Parathyroid adenoma (tissue), 2 donors: Measurements from ENCODE around the gene TMEM208.

ENCODE experiments used
- H2AFZ ChIP-seq: fragments of 300-600 bp; sonication (generic); one replicate; pipeline ENCODE4 v1.7.0; 2017; ENCODE audit warnings: antibody characterized with exemption, mild to moderate bottlenecking
- H3K27ac ChIP-seq: fragments of 300-600 bp; sonication (generic); one replicate; pipeline ENCODE4 v1.7.0; 2017
- H3K27me3 ChIP-seq: fragments of 300-600 bp; sonication (generic); one replicate; pipeline ENCODE4 v1.7.0; 2017; ENCODE audit warnings: low read length; ENCODE audit not compliant: control insufficient read depth, insufficient read depth
- H3K36me3 ChIP-seq: fragments of 300-600 bp; sonication (generic); one replicate; pipeline ENCODE4 v1.7.0; 2017; ENCODE audit warnings: low read length; ENCODE audit not compliant: control insufficient read depth, insufficient read depth
- H3K4me1 ChIP-seq: fragments of 300-600 bp; sonication (generic); one replicate; pipeline ENCODE4 v1.7.0; 2017; ENCODE audit warnings: control low read depth
- H3K4me2 ChIP-seq: fragments of 300-600 bp; sonication (generic); one replicate; pipeline ENCODE4 v1.7.0; 2017; ENCODE audit warnings: low read length
- H3K4me3 ChIP-seq: fragments of 300-600 bp; sonication (generic); one replicate; pipeline ENCODE4 v1.7.0; 2017; ENCODE audit warnings: low read depth, low read length
- H3K79me2 ChIP-seq: fragments of 300-600 bp; sonication (generic); one replicate; pipeline ENCODE4 v1.7.0; 2017; ENCODE audit warnings: control low read depth
- H3K9ac ChIP-seq: fragments of 300-600 bp; sonication (generic); one replicate; pipeline ENCODE4 v1.7.0; 2017; ENCODE audit warnings: mild to moderate bottlenecking
- H3K9me3 ChIP-seq: fragments of 300-600 bp; sonication (generic); one replicate; pipeline ENCODE4 v1.7.0; 2017; ENCODE audit warnings: low read length; ENCODE audit not compliant: control insufficient read depth
- CTCF ChIP-seq: fragments of 300-600 bp; sonication (generic); IDR thresholded peaks from one replicate; pipeline ENCODE4 v1.7.0; 2017; ENCODE audit warnings: antibody characterized with exemption, mild to moderate bottlenecking
- donor health status: primary hyperparathyroidism.

Gene TMEM208

DNA sequence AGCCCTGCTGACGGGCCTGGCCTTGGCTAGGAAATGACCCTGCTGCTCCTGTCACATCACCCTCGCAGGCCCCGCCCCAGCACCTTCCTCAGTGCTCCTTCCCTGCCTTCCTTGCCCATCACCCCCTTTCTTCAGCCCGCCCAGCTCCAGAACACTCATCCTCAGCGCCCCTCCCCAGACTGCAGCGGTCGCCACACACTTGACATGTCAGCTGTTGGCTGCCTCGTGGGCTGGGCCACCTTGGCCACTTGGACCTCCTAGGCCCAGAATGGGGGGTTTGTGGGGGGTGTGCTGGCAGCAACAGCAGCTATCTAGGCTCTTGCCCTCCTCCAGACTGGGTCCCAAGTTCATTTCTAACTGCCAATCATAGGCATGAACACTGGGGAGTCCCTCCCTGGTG lies 17.4 kb upstream of the TMEM208 start:
- no peak for TF ChIP-seq CTCF
- no peaks in the 10 kb centered on the region for H3K79me2 ChIP-seq
- no peak overlapping the region for H3K9ac ChIP-seq
- no peaks in the 10 kb centered on the region for H3K36me3 ChIP-seq
- H3K9me3 ChIP-seq, result no peaks in the 10 kb centered on the region
- H3K4me1 ChIP-seq, result peaks cover 33% of the 10 kb centered on the region
- no peak overlapping the region for H3K4me2 ChIP-seq
- H3K27ac ChIP-seq, result peak overlapping the region; percentile 86
- H2AFZ ChIP-seq, result no peak overlapping the region
- no peaks in the 10 kb centered on the region for H3K27me3 ChIP-seq
- H3K4me3 ChIP-seq, result no peak overlapping the region

GRCh38 chr16:67210069-67210937 lies 16.6 kb upstream of the TMEM208 start:
- Histone ChIP-seq H2AFZ (peak overlapping the region; percentile 72), H3K27me3 (no peaks in the 10 kb centered on the region), H3K4me1 (peaks cover 30% of the 10 kb centered on the region), H3K27ac (peak overlapping the region; percentile 86), H3K4me2 (no peak overlapping the region), H3K9ac (no peak overlapping the region), H3K9me3 (no peaks in the 10 kb centered on the region), H3K4me3 (no peak overlapping the region), H3K79me2 (no peaks in the 10 kb centered on the region), H3K36me3 (no peaks in the 10 kb centered on the region)
- TF ChIP-seq CTCF, result no peak

DNA sequence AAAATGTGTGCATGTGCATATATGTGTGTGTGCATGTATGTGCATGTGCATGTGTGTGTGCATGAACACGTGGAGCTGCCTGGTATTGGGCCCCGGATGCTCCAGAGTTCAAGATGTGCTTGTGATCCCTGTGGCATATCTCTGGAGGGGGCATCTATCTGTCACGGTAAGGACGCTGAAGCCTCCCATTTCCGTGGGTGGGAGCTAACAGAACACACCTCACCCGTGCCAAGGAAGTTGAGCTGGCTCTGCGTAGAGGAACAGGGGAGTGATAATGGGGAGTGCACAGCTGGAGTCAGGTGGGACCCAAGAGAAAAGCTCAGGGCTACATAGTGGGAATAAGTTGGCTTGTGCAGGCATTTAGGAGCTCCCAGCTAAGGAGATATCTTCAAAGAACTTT lies 15.3 kb upstream of the TMEM208 start:
- Histone ChIP-seq H3K36me3 (no peaks in the 10 kb centered on the region), H3K4me2 (no peak overlapping the region), H3K9ac (no peak overlapping the region), H3K27me3 (no peaks in the 10 kb centered on the region), H3K27ac (peak overlapping the region; percentile 86), H3K4me3 (no peak overlapping the region), H3K79me2 (no peaks in the 10 kb centered on the region), H3K9me3 (no peaks in the 10 kb centered on the region), H2AFZ (no peak overlapping the region), H3K4me1 (peaks cover 30% of the 10 kb centered on the region)
- TF ChIP-seq CTCF, result no peak

DNA sequence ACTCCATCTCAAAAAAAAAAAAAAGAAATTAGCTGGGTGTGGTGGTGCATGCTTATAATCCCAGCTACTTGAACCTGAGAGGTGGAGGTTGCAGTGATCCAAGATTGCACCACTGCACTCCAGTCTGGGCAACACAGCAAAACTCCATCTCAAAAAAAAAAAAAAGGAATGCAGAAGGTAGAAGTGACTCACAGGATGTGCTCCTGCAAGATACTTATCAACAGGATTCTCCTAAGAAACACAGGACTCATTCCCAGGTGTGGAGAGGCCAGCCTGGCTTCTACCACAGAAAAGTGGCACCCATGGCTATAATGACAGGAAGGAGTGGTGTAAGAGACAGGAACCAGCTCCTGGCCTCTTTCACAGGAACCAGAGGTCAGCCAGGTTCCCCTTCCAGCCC lies 14.2 kb upstream of the TMEM208 start:
- Histone ChIP-seq H3K9me3 (no peaks in the 10 kb centered on the region), H3K36me3 (no peaks in the 10 kb centered on the region), H3K27me3 (no peaks in the 10 kb centered on the region), H3K27ac (peak overlapping the region; percentile 59), H3K79me2 (no peaks in the 10 kb centered on the region), H3K9ac (no peak overlapping the region), H3K4me3 (no peak overlapping the region), H2AFZ (no peak overlapping the region), H3K4me1 (peaks cover 30% of the 10 kb centered on the region), H3K4me2 (no peak overlapping the region)
- TF ChIP-seq CTCF, result no peak
